ENCODE data around the gene PALS1.

The PALS1 gene

GRCh38 chr14:67241411-67242167 is at the start of gene PALS1:
TSS of gene PALS1 (plus strand) at chr14:67241435. CDS start at chr14:67279171, 37,736 bp downstream.
- no peak for DNase-seq (ENCODE audit: insufficient read length, low spot score)
- peak; percentile 38 for FAIRE-seq
- TF ChIP-seq CTCF (IDR thresholded peaks at IDR 0.05; ENCODE audit: insufficient read depth, missing control alignments) = no peak

GRCh38 chr14:67191768-67192290 is 49.4 kb upstream of the PALS1 start:
- no peak for TF ChIP-seq CTCF (IDR thresholded peaks at IDR 0.05; ENCODE audit: insufficient read depth, missing control alignments)
- FAIRE-seq = no peak
- no peak for DNase-seq (ENCODE audit: insufficient read length, low spot score)

- DNase-seq (ENCODE audit: insufficient read length, low spot score) (no peak), FAIRE-seq (no peak)
- TF ChIP-seq CTCF (IDR thresholded peaks at IDR 0.05; ENCODE audit: insufficient read depth, missing control alignments) = no peak
These were observed 48.9 kb upstream of the PALS1 start for GRCh38 chr14:67192366-67192765.

- TF ChIP-seq CTCF (IDR thresholded peaks at IDR 0.05; ENCODE audit: insufficient read depth, missing control alignments) = no peak
- no peak for FAIRE-seq
- DNase-seq (ENCODE audit: insufficient read length, low spot score) = no peak
These were observed 46.0 kb upstream of the PALS1 start for GRCh38 chr14:67195279-67195678.

- DNase-seq (ENCODE audit: insufficient read length, low spot score) (no peak), FAIRE-seq (no peak)
- TF ChIP-seq CTCF (IDR thresholded peaks at IDR 0.05; ENCODE audit: insufficient read depth, missing control alignments) = no peak
These were observed 42.2 kb upstream of the PALS1 start for GRCh38 chr14:67199016-67199415.

GRCh38 chr14:67207810-67208209 is 33.4 kb upstream of the PALS1 start:
- DNase-seq (ENCODE audit: insufficient read length, low spot score) (no peak), FAIRE-seq (no peak)
- no peak for TF ChIP-seq CTCF (IDR thresholded peaks at IDR 0.05; ENCODE audit: insufficient read depth, missing control alignments)

GRCh38 chr14:67218126-67218525 is 23.1 kb upstream of the PALS1 start:
- DNase-seq (ENCODE audit: insufficient read length, low spot score) (no peak), FAIRE-seq (no peak)
- no peak for TF ChIP-seq CTCF (IDR thresholded peaks at IDR 0.05; ENCODE audit: insufficient read depth, missing control alignments)

Data from D721Med (cell line).